Measurements from ENCODE around the gene ST3GAL3. TPM values are rescaled to one million over a fixed set of nuclear protein-coding genes. Genes with fewer than 3 reads are reported as not detected.

Gene ST3GAL3
- total and polyA plus RNA-seq, 2 experiments from 2014 or later: 4.5 to 7.0 TPM

DNA sequence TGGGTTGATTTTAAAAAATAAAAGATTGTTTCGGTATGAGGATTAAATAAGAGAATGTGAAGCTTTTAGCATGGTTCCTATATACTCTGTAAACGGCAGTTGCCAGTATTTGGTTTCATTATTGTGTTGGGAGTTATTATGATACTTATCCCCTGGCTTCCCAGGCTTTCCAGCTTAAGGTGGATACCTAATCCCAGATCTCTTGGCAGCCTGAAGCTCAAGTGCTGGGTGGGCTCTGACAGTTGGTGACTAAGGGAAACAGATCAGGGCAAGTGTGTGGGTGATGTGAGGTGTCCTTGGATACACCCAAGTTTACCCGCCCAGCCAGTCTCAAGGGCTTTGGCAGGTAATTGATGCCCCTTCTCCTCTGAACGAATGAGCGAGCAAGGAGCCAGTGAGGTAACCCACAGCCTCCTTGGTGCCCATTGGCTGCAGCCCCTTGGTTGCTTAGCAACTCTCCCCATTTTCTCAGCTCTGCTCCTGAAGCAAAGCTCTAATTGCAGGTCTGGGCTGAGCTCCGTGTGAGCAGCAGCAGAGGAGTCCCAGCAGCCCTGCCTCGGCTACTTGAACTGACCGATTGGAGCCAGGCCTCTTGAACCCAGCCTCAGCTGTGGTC is 245.5 kb downstream of the ST3GAL3 start:
- no peaks in the 10 kb centered on the region for H3K9me3 Mint-ChIP-seq
- H4K20me1 ChIP-seq (replicated peaks; ENCODE audit: insufficient read depth): no peaks in the 10 kb centered on the region; the same call in 1 of the 2 replicates
- H3K36me3 Mint-ChIP-seq (ENCODE audit: low read depth): no peaks in the 10 kb centered on the region; the same call in 2 of the 3 replicates
- H2AFZ ChIP-seq: no peak overlapping the region
- peaks cover 4% of the 10 kb centered on the region; the same call in 1 of the 2 replicates for H3K79me2 ChIP-seq (replicated peaks; ENCODE audit: insufficient read depth)
- DNase-seq (ENCODE audit: low spot score) (peak; percentile 94), ATAC-seq (peak; percentile 97)
- H3K27ac Mint-ChIP-seq: 0 out of 2 replicates have a peak overlapping the region, but pooled peaks have one; percentile 23
- H3K36me3 ChIP-seq (ENCODE audit: insufficient read depth): no peaks in the 10 kb centered on the region
- H3K4me1 ChIP-seq (ENCODE audit: insufficient read depth): peaks cover 3% of the 10 kb centered on the region; the same call in 1 of the 2 replicates
- TF ChIP-seq, protein P1, sequence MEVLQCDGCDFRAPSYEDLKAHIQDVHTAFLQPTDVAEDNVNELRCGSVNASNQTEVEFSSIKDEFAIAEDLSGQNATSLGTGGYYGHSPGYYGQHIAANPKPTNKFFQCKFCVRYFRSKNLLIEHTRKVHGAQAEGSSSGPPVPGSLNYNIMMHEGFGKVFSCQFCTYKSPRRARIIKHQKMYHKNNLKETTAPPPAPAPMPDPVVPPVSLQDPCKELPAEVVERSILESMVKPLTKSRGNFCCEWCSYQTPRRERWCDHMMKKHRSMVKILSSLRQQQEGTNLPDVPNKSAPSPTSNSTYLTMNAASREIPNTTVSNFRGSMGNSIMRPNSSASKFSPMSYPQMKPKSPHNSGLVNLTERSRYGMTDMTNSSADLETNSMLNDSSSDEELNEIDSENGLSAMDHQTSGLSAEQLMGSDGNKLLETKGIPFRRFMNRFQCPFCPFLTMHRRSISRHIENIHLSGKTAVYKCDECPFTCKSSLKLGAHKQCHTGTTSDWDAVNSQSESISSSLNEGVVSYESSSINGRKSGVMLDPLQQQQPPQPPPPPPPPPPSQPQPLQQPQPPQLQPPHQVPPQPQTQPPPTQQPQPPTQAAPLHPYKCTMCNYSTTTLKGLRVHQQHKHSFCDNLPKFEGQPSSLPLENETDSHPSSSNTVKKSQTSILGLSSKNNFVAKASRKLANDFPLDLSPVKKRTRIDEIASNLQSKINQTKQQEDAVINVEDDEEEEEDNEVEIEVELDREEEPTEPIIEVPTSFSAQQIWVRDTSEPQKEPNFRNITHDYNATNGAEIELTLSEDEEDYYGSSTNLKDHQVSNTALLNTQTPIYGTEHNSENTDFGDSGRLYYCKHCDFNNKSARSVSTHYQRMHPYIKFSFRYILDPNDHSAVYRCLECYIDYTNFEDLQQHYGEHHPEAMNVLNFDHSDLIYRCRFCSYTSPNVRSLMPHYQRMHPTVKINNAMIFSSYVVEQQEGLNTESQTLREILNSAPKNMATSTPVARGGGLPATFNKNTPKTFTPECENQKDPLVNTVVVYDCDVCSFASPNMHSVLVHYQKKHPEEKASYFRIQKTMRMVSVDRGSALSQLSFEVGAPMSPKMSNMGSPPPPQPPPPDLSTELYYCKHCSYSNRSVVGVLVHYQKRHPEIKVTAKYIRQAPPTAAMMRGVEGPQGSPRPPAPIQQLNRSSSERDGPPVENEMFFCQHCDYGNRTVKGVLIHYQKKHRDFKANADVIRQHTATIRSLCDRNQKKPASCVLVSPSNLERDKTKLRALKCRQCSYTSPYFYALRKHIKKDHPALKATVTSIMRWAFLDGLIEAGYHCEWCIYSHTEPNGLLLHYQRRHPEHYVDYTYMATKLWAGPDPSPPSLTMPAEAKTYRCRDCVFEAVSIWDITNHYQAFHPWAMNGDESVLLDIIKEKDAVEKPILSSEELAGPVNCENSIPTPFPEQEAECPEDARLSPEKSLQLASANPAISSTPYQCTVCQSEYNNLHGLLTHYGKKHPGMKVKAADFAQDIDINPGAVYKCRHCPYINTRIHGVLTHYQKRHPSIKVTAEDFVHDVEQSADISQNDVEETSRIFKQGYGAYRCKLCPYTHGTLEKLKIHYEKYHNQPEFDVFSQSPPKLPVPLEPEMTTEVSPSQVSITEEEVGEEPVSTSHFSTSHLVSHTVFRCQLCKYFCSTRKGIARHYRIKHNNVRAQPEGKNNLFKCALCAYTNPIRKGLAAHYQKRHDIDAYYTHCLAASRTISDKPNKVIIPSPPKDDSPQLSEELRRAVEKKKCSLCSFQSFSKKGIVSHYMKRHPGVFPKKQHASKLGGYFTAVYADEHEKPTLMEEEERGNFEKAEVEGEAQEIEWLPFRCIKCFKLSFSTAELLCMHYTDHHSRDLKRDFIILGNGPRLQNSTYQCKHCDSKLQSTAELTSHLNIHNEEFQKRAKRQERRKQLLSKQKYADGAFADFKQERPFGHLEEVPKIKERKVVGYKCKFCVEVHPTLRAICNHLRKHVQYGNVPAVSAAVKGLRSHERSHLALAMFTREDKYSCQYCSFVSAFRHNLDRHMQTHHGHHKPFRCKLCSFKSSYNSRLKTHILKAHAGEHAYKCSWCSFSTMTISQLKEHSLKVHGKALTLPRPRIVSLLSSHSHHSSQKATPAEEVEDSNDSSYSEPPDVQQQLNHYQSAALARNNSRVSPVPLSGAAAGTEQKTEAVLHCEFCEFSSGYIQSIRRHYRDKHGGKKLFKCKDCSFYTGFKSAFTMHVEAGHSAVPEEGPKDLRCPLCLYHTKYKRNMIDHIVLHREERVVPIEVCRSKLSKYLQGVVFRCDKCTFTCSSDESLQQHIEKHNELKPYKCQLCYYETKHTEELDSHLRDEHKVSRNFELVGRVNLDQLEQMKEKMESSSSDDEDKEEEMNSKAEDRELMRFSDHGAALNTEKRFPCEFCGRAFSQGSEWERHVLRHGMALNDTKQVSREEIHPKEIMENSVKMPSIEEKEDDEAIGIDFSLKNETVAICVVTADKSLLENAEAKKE (CRISPR knock-in tag; IDR thresholded peaks at IDR 0.05): no peak
- TF ChIP-seq STAT1 (IDR thresholded peaks at IDR 0.05; ENCODE audit: unreplicated experiment) (no peak), EZH2 (IDR thresholded peaks at IDR 0.05; ENCODE audit: low read depth, unreplicated experiment) (no peak), NANOG (IDR thresholded peaks at IDR 0.05; ENCODE audit: borderline replicate concordance) (no peak), POLR2AphosphoS5 (IDR thresholded peaks at IDR 0.05; ENCODE audit: low read depth) (no peak), JUNB (IDR thresholded peaks at IDR 0.05; ENCODE audit: unreplicated experiment) (no peak), ZNF331 (CRISPR knock-in tag; IDR thresholded peaks at IDR 0.05; ENCODE audit: low read depth) (no peak), EZH2phosphoT487 (IDR thresholded peaks at IDR 0.05; ENCODE audit: unreplicated experiment) (no peak), CREB1 (CRISPR knock-in tag; IDR thresholded peaks at IDR 0.05; ENCODE audit: low read depth) (no peak), ZNF114 (CRISPR knock-in tag; IDR thresholded peaks at IDR 0.05) (no peak)
- TF ChIP-seq, protein P2, sequence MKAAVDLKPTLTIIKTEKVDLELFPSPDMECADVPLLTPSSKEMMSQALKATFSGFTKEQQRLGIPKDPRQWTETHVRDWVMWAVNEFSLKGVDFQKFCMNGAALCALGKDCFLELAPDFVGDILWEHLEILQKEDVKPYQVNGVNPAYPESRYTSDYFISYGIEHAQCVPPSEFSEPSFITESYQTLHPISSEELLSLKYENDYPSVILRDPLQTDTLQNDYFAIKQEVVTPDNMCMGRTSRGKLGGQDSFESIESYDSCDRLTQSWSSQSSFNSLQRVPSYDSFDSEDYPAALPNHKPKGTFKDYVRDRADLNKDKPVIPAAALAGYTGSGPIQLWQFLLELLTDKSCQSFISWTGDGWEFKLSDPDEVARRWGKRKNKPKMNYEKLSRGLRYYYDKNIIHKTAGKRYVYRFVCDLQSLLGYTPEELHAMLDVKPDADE (IDR thresholded peaks at IDR 0.05): no peak
- TF ChIP-seq, protein P3, sequence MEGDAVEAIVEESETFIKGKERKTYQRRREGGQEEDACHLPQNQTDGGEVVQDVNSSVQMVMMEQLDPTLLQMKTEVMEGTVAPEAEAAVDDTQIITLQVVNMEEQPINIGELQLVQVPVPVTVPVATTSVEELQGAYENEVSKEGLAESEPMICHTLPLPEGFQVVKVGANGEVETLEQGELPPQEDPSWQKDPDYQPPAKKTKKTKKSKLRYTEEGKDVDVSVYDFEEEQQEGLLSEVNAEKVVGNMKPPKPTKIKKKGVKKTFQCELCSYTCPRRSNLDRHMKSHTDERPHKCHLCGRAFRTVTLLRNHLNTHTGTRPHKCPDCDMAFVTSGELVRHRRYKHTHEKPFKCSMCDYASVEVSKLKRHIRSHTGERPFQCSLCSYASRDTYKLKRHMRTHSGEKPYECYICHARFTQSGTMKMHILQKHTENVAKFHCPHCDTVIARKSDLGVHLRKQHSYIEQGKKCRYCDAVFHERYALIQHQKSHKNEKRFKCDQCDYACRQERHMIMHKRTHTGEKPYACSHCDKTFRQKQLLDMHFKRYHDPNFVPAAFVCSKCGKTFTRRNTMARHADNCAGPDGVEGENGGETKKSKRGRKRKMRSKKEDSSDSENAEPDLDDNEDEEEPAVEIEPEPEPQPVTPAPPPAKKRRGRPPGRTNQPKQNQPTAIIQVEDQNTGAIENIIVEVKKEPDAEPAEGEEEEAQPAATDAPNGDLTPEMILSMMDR (conservative IDR thresholded peaks at IDR 0.05; ENCODE audit: low read depth in 2 of 2): no peak
- TF ChIP-seq, protein P4, sequence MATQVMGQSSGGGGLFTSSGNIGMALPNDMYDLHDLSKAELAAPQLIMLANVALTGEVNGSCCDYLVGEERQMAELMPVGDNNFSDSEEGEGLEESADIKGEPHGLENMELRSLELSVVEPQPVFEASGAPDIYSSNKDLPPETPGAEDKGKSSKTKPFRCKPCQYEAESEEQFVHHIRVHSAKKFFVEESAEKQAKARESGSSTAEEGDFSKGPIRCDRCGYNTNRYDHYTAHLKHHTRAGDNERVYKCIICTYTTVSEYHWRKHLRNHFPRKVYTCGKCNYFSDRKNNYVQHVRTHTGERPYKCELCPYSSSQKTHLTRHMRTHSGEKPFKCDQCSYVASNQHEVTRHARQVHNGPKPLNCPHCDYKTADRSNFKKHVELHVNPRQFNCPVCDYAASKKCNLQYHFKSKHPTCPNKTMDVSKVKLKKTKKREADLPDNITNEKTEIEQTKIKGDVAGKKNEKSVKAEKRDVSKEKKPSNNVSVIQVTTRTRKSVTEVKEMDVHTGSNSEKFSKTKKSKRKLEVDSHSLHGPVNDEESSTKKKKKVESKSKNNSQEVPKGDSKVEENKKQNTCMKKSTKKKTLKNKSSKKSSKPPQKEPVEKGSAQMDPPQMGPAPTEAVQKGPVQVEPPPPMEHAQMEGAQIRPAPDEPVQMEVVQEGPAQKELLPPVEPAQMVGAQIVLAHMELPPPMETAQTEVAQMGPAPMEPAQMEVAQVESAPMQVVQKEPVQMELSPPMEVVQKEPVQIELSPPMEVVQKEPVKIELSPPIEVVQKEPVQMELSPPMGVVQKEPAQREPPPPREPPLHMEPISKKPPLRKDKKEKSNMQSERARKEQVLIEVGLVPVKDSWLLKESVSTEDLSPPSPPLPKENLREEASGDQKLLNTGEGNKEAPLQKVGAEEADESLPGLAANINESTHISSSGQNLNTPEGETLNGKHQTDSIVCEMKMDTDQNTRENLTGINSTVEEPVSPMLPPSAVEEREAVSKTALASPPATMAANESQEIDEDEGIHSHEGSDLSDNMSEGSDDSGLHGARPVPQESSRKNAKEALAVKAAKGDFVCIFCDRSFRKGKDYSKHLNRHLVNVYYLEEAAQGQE (IDR thresholded peaks at IDR 0.05; ENCODE audit: unreplicated experiment): no peak
- peaks cover 19% of the 10 kb centered on the region for H3K4me1 Mint-ChIP-seq
- H3K4me3 Mint-ChIP-seq: 0 out of 3 replicates have a peak overlapping the region, but pooled peaks have one; percentile 11
- no peak overlapping the region for H3K4me2 ChIP-seq
- no peaks in the 10 kb centered on the region for H3K27me3 ChIP-seq (ENCODE audit: insufficient read depth)
- no peaks in the 10 kb centered on the region for H3K9me2 ChIP-seq (ENCODE audit: insufficient read depth)
- no peak overlapping the region for H3K27ac ChIP-seq (ENCODE audit: low read depth)
- peaks cover 13% of the 10 kb centered on the region for H3K27me3 Mint-ChIP-seq (ENCODE audit: insufficient read depth, low read depth, poor library complexity)
- H3K4me3 ChIP-seq: no peak overlapping the region
- H3F3A ChIP-seq (replicated peaks; ENCODE audit: low read depth): no peaks in the 10 kb centered on the region

Measured in GM23338 (cell line).